T-helper 22 cell (primary cell): ENCODE measurements around the gene RBP5.

Source experiments
- DNase-seq: peaks from one replicate; pipeline ENCODE4 v3.0.0-alpha.2; 2020; ENCODE audit warnings: low read depth

RBP5 gene

DNA sequence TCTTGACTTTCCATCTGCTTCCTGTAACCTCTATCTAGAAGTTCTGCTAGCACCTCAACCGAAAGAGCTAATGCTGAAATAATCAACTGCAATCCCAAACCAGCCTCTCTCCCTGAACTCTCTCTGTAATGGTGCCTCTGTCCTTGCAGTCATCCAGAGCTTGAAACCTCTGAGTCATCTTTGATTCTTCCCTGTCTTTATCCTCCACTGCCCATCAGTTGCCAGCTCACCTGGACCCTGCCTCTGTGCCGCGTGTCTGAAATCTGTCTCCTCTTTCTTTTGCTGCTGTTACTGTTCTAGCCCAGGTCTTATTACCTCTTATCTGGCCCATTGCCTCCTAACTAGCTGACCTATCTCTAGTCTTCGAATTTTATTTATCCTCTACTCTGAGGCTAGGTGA is 17.0 kb upstream of the RBP5 start:
- DNase-seq, result no peak

GRCh38 chr12:7144414-7145120 is 15.9 kb upstream of the RBP5 start:
- DNase-seq, result no peak

GRCh38 chr12:7143564-7143963 is 14.9 kb upstream of the RBP5 start:
- no peak for DNase-seq

GRCh38 chr12:7142809-7143465 is 14.2 kb upstream of the RBP5 start:
- no peak for DNase-seq

GRCh38 chr12:7142056-7142644 is 13.5 kb upstream of the RBP5 start:
- no peak for DNase-seq

- DNase-seq, result no peak
These were observed 12.8 kb upstream of the RBP5 start for GRCh38 chr12:7141351-7142005.

DNA sequence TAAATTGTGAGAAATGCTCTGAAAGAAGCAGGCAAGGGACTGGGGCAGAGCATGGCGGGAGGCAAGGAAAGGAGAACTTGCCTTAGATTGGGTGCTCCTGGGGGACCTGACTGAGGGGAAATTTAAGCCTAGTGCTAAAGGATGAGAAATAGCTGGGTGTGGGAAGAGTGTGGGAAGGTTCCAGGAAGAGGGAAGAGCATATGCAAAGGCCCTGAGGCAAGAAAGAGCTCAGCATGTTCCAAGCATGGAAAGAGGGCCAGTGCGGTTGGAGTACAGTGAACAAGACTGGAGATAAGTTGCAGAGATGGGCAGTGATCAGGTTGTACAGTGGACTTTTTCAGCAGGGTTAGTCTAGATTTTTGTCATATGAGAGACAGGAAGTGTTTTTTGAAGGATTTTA is 10.5 kb upstream of the RBP5 start:
- DNase-seq, result no peak

- no peak for DNase-seq
These were observed 9.2 kb upstream of the RBP5 start for GRCh38 chr12:7137908-7138307.

DNA sequence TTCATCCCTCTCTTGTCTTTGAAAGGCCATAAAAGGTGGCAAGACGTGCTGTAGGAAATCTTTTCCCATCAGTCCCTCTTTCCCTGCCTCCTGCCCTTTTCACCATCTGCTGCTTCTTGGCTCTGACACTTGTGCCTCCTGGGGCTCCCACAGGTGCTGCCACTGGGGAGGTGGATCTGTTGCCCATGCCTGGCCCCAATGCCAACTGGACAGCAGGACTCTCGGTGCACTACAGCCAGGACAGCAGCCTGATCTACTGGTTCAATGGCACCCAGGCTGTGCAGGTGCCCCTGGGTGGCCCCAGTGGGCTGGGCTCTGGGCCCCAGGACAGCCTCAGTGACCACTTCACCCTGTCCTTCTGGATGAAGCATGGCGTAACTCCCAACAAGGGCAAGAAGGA is 8.0 kb upstream of the RBP5 start:
- DNase-seq, result no peak

- no peak for DNase-seq
These were observed 7.4 kb upstream of the RBP5 start for GRCh38 chr12:7136071-7136470.

DNA sequence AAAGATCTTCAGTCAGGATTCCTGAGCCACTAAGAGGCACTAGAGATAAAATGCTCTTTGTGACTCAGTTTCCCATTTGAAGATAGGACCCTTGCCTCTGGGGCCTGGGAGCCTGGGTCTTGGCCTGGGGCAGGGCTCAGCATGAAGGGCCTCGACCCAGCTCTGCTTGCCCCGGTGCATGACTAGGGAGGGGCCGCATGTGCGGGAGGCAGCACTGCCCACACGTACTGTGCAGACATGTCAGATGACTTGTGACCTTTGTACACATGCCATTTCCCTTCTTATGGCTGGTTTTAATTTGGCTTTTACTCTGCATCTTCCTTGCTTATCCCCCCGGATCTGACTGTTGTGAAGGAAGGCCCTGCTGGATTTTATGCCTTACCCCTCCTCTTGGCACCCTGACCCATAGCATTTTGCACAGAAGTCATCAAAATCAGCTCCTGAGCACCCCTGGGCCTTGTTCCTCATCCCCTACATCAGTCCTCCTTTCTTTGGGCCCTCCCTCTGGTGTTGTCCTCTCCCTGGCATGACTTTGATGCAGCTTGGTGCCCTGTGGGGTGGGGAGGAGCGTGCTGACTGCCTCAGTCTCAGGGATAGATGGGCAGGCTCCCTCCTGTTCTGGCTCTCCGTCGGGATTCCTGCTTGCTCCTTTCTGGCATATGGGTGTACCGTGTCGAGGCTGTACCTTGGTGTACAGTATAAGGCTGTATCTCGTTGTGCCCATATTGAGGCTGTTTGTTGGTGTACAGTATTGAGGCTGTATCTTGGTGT is 5.9 kb upstream of the RBP5 start:
- no peak for DNase-seq

DNA sequence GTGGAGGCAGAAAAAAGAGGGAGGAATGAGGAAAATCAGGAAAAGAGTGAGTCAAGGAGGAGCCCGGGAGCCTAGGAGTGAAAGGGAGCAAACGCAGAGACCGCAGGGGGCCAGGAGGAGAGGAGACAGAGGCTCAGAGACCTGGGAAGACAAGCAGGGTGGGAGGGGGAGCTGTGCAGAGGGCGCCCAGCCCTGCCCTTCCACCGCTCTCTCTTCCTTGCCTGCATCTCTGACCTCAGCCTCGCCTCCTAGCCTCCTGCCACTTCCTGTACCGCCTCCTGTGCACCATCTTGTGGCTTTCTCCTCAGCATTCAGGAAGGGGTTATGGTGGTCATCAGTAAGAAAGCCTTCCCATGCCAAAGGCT is 2.8 kb upstream of the RBP5 start:
- no peak for DNase-seq

- no peak for DNase-seq
These were observed 2.2 kb upstream of the RBP5 start for GRCh38 chr12:7130701-7131501.

DNA sequence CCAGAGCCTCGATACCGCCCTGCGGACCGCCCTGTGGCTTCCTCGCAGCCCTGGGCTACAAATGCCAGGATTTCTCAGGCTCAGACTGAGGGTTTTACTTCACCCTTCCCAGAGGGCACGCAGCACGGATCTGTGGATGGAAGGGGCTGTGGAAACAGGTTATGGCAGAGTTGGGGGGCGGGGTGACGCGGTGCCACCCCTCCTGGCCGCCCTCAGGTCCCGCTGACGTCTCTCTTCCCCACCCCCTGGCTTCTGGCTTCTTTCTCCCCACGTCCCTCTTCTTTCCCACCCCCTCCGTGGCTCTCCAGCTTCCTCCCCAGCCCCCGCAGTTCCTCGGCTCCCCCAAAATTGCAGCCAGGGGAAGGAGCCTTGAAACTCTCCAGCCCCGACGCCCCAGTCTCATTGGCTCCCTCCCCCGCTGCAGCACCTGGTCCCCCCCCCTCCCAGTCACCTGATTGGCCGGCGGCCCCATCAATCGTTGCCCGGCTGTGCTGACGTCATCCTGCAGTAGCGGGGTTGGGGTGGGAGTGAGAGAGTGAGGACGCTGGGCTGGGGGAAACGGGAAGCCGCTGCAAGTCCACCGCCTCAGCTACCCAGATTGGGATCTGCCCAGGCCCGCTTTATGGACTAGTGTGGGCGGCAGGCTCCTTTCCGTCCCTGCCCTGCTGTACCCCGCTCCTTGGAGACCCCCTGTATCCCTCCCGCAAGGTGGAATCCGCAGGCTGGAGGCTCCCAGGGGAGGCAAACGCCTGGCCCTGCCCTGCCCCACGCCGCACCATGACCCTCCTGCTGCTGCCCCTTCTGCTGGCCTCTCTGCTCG is 1.4 kb upstream of the RBP5 start, which contains the start of gene CLSTN3:
CLSTN3 (plus strand) TSS at position 500 of the 820 bp plus-strand sequence; CDS start at position 778, 278 bp downstream.
- peak; percentile 84 for DNase-seq

GRCh38 chr12:7129287-7129871 is 690 bp upstream of the RBP5 start:
- no peak for DNase-seq

GRCh38 chr12:7127916-7128626 is 618 bp downstream of the RBP5 start:
- no peak for DNase-seq

DNA sequence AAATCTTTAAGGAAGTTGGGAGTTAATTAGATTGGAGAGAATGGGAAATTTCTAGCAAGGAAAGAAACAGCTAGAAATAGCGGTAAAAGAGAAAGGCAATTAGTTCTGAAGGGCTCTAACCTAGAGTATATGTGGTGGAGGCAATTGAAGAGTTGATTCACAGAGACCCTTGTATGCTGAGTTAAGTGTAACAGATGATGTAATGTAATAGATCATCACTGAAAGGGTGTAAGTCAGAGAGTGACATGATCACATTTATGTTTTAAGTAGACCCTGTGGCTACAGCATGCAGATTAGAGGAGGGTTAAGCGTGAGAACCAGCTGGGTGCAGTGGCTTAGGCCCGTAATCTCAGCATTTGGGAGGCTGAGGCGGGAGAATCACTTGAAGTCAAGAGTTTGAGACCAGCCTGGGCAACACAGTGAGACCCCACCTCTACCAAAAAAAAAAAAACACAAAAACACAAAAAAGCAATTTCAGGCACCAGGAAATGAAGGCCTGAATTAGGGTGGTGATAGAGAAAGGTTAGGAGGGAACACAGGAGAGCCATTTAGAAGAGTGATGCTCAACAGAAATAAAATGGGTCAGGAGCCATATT is 3.0 kb downstream of the RBP5 start:
- no peak for DNase-seq

DNA sequence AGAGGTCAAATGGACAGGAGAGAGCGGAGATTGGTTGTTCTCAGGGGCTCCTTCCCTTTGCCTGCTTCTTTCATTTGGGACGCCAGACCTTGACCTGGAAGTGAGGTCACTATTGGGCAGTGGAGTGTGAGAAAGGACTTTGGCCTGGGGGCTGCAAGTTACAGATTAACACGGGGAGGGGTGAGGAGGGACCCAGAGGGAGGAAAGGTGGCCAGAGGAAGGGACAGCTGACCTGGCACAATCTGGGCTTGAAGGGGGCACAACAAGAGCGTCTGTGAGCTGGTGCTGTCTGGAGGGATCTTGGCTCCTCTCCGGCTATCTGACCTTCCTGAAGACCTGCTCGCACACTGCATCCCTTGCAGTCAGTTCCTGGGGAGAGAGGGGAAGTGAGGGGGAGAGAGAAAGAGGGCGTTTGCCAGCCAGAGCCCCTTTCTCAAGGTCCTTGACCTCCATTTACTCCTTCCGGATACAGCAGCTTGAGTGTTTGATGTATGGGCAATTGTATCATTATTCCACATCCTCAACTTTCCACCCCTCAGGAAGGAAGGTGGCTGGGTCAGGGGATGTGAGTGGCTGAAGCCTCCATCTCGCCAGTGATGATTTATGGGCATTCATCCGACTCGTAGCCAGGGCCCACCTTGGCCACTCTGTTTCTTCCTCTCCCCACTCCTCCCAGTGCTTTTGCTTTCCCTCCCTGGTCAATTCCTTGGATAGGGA is 4.7 kb downstream of the RBP5 start:
- no peak for DNase-seq
